Measurements from ENCODE around the gene WASHC4. TPM values are rescaled to one million over a fixed set of nuclear protein-coding genes. Genes with fewer than 3 reads are reported as not detected.

The WASHC4 gene
- total RNA-seq, 2 donors from 2014 or later: 41.2 to 63.6 TPM

DNA sequence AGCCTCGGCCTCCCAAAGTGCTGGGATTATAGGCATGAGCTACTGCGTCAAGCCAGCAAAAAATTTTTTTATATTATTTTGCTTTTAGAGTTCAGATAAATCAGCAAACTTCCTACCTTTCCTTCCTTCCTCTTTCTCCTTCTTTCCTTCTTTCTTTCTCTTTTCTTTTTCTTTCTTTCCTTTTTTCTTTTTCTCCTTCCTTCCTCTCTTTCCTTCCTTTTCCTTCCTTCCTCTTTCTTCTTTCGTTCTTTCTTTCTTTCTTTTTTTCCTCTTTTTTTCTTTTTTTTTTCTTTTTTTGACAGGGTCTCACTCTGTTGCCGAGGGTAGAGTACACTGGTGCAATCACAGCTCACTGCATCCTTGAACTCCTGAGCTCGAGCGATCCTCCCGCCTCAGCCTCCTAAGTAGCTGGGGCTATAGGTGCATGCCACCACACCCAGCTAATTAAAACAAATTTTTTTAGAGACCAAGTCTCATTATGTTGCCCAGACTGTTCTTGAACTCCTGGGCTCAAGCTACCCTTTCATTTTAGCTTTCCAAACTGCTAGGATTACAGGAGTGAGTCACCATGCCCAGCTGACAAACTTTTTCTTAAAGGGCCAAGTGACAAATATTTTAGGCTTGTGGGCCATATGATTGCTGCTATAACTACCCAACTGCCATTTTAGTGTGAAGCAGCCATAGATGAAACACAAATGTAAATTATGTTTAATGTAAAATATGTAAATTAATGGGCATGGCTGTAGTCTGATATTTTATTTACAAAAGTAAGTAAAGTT is 7.1 kb upstream of the WASHC4 start:
- Histone ChIP-seq H3K4me3 (no peak overlapping the region), H3K27me3 (no peaks in the 10 kb centered on the region), H3K36me3 (replicated peaks in 1 of 2; ENCODE audit: insufficient read depth in 1 of 2, low read depth in 2 of 2) (no peaks in the 10 kb centered on the region), H3K4me1 (no peaks in the 10 kb centered on the region), H3K27ac (no peak overlapping the region), H3K9me3 (no peaks in the 10 kb centered on the region)
- WGBS, 2 donors: 87% methylated on average over 7 of the region's 7 CpGs
- ATAC-seq (no peak), DNase-seq (no peak)
- intact Hi-C loops (cut with DNase I): no loop called here
- TF ChIP-seq, protein P1, sequence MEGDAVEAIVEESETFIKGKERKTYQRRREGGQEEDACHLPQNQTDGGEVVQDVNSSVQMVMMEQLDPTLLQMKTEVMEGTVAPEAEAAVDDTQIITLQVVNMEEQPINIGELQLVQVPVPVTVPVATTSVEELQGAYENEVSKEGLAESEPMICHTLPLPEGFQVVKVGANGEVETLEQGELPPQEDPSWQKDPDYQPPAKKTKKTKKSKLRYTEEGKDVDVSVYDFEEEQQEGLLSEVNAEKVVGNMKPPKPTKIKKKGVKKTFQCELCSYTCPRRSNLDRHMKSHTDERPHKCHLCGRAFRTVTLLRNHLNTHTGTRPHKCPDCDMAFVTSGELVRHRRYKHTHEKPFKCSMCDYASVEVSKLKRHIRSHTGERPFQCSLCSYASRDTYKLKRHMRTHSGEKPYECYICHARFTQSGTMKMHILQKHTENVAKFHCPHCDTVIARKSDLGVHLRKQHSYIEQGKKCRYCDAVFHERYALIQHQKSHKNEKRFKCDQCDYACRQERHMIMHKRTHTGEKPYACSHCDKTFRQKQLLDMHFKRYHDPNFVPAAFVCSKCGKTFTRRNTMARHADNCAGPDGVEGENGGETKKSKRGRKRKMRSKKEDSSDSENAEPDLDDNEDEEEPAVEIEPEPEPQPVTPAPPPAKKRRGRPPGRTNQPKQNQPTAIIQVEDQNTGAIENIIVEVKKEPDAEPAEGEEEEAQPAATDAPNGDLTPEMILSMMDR (IDR thresholded peaks at IDR 0.05): no peak
- no peak for TF ChIP-seq POLR2A (IDR thresholded peaks at IDR 0.05)

DNA sequence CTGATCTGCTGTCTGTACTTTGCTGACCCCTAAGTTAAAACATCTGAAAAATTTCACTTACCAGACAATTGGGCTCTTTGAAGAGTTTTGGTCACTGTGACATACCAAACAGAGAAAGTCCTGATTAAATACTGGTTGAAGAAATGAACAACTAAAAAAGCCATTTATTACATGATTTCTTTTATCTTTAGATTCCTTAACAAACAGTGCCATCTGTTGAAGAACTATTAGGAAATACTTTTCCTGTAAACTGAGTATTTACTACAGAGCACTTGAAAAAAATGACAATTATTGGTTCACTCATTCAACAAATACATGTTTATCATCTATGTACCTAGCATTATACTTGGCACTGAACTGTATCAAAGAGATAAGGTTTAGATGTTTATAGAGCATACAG is 6.5 kb upstream of the WASHC4 start:
- Histone ChIP-seq H3K27me3 (no peaks in the 10 kb centered on the region), H3K36me3 (replicated peaks in 1 of 2; ENCODE audit: insufficient read depth in 1 of 2, low read depth in 2 of 2) (no peaks in the 10 kb centered on the region), H3K9me3 (no peaks in the 10 kb centered on the region), H3K27ac (no peak overlapping the region), H3K4me3 (no peak overlapping the region), H3K4me1 (no peaks in the 10 kb centered on the region)
- intact Hi-C loops (cut with DNase I): no loop called here
- DNase-seq (no peak), ATAC-seq (no peak)
- no peak for TF ChIP-seq POLR2A (IDR thresholded peaks at IDR 0.05)
- TF ChIP-seq, protein P1 (IDR thresholded peaks at IDR 0.05): no peak

DNA sequence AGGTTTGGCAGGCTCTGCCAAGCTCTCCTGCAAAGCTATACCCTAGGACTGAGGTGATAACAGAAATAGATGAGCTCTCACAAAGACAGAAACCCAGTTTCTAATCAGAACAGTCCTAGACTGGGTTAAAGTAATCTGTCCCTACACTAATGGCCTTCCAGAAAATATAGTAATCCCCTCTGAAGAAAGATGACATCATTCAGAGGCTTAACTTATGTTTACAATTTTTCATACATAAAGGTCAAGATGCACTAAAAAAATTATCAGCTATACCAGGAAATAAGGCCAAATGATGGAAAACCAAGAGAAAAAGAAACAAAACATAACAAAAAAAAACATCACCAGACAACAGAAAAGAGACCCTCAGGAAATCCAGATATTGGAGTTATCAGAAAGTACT is 4.9 kb upstream of the WASHC4 start:
- no peak for ATAC-seq
- no peak for TF ChIP-seq POLR2A (IDR thresholded peaks at IDR 0.05)
- TF ChIP-seq, protein P1 (IDR thresholded peaks at IDR 0.05): no peak
- Histone ChIP-seq H3K27me3 (no peaks in the 10 kb centered on the region), H3K9me3 (no peaks in the 10 kb centered on the region), H3K36me3 (replicated peaks in 1 of 2; ENCODE audit: insufficient read depth in 1 of 2, low read depth in 2 of 2) (no peaks in the 10 kb centered on the region), H3K27ac (no peak overlapping the region), H3K4me1 (peaks cover 6% of the 10 kb centered on the region), H3K4me3 (no peak overlapping the region)
- intact Hi-C loops (cut with DNase I): no loop called here
- no peak for DNase-seq

DNA sequence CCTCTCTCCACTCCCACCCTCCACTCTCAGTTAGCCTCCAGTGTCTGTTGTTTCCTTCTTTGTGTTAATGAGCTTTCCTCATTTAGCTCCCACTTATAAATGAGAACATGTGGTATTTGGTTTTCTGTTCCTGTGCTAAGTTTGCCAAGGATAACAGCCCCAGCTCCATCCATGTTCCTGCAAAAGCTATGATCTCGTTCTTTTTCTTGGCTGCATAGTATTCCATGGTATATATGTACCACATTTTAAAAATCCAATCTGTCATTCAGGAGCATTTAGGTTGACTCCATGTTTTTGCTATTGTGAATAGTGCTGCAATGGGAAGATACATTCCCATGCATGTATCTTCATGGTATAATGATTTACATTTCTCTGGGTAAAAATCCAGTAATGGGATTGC is 2.8 kb upstream of the WASHC4 start:
- H3K27ac ChIP-seq: no peak overlapping the region
- ATAC-seq (no peak), DNase-seq (no peak)
- H3K9me3 ChIP-seq: no peaks in the 10 kb centered on the region
- TF ChIP-seq POLR2A (IDR thresholded peaks at IDR 0.05): no peak
- TF ChIP-seq, protein P1 (IDR thresholded peaks at IDR 0.05): no peak
- WGBS, 2 donors: 67 to 74% methylated on average over 1 of the region's 1 CpG
- no peaks in the 10 kb centered on the region for H3K27me3 ChIP-seq
- H3K4me3 ChIP-seq: no peak overlapping the region
- no peaks in the 10 kb centered on the region for H3K36me3 ChIP-seq (replicated peaks in 1 of 2; ENCODE audit: insufficient read depth in 1 of 2, low read depth in 2 of 2)
- intact Hi-C loops (cut with DNase I): no loop called here
- H3K4me1 ChIP-seq: peaks cover 18% of the 10 kb centered on the region

DNA sequence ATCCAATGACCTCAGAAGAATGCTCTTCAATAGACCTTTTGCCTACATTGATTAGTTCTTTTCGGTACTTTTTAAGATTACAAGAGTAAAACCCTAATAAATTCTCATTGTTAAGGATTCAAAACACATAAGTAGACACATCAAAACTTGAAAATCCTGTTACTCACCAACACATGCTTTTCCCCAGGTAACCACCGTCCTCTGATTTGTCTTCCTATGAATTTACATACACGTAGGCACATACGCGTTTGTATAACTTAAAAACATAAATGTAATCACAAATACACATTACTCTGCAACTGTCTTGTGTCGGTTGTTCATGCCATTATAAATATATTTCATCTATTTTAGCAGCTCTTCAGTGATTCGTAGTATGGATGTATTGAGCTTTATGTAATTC is 910 bp upstream of the WASHC4 start:
- peak overlapping the region in 1 of 4 donors; percentile 98 for H3K27ac ChIP-seq
- H3K4me3 ChIP-seq: peak overlapping the region in 1 of 2 donors; percentile 83
- no peaks in the 10 kb centered on the region for H3K9me3 ChIP-seq
- ATAC-seq: no peak
- no peaks in the 10 kb centered on the region for H3K36me3 ChIP-seq (replicated peaks in 1 of 2; ENCODE audit: insufficient read depth in 1 of 2, low read depth in 2 of 2)
- H3K27me3 ChIP-seq: no peaks in the 10 kb centered on the region
- peaks cover 31% of the 10 kb centered on the region for H3K4me1 ChIP-seq
- intact Hi-C loops (cut with DNase I): no loop called here
- TF ChIP-seq, protein P1 (IDR thresholded peaks at IDR 0.05): no peak
- no peak for TF ChIP-seq POLR2A (IDR thresholded peaks at IDR 0.05)
- WGBS, 2 donors: 17 to 18% methylated on average over 7 of the region's 7 CpGs
- no peak for DNase-seq

Data from body of pancreas (tissue), 4 donors.